GM19099 (cell line): ENCODE measurements around the gene TRIO.

Experiments used
- POLR2A ChIP-seq: IDR thresholded peaks from 3 replicates; pipeline ENCODE4 v1.6.1; 2011; ENCODE audit warnings: low read depth; ENCODE audit not compliant: insufficient read length; ENCODE audit errors: extremely low read depth

TRIO gene

GRCh38 chr5:14295610-14296009 is 152.5 kb downstream of the TRIO start:
- TF ChIP-seq POLR2A = no peak

DNA sequence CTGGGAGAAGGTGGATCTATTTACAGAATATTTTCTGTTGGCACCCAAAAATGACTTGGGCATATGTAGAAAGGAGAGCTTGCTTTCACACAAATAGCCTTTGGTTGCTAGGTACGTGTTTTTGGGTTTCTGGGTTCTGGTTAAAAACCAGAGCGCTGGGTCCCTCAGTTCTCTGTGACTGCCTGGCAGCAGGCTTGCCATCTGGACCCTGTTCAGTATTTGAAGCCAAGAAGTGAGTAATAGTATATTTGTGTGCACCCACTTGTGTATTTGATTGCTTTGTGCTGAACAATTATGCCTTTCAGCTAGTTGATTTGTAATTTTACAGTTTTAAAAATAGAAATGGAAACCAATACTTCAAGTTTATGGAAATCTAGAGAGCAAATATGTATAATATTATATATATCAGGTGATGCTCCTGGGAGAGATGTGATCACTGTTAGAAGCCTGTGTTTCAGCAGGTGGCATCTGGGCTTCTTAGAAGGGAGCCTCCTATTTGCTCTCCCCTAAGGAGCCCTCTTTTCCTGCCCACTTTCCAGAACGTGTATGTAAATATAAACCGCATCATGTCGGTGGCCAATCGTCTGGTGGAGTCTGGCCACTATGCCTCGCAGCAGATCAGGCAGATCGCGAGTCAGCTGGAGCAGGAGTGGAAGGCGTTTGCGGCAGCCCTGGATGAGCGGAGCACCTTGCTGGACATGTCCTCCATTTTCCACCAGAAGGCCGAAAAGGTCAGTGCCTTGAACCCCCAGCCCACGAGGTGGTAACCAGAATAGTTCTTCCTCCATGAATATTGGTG is 153.6 kb downstream of the TRIO start:
- no peak for TF ChIP-seq POLR2A

DNA sequence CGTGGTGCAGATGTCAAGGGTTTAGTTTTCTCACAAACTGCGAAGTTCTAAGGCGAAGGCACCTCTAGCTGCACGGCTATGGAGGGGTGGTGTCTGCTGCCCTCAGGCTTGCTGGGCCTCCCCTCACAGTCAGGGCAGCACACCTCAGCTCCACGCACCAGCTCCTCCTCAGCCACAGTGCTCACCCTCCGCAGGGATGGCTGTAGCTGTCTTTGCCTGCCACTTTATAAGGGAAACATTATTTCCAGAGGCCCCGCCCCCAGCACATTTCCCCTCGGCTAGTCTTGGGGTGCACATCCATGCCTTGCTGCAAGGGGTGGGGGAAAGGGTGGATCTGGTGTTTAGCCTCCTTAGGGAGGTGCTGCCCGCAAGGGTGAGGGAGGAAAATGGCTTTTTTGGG is 154.6 kb downstream of the TRIO start:
- no peak for TF ChIP-seq POLR2A

DNA sequence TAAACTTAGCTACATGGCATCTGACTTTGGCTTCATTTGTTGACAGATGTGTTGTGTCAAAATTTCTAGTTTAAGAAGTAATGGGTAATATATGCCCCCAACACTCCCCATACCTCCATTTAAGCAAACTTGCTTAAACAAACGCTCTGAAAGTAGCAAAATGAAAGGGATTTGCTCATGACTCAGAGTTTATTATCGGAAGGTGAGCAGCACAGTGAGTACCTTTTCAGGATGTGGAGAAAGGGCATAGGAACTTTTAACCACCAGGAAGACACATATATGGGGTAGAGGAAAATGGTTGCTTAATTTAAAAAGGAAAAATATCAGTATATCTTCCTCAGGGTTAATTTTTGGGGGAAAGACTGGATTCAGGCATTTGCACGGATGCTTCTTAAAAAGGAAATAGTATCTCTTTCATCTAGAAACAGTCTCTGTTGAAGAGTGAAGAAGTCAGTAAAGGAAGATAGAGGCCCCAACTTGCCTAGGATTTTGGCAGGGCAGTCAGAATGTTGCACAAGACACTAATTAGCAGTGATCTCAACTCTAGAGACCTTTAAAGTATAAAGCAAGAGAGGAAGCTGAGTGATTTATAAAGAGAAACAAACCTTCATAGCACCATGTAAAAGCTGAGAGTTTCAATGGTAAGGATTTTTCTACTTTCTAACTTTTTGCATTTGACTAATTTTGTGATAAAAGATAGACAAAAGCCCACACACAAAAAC is 155.1 kb downstream of the TRIO start:
- no peak for TF ChIP-seq POLR2A

- no peak for TF ChIP-seq POLR2A
These were observed 156.5 kb downstream of the TRIO start for GRCh38 chr5:14299666-14300065.

DNA sequence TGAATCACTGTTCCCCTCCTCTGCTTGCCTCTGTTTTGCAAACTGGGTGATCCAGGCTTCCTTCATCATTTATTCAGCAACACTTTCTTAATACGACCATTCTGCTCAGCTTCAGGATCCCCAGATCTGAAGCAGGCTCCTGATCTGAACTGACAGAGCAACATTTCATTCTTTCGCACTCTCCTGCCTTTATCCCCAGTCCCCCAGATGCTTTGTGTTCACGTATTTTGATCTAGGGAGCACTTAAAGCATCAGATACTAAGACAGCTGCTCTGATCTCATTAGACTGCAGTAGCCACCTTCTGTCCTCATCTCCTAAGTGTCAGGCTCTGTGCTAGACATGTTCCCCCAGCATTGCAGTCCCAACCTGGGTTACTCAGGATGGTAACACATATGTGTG is 158.0 kb downstream of the TRIO start:
- TF ChIP-seq POLR2A = no peak

- no peak for TF ChIP-seq POLR2A
These were observed 159.2 kb downstream of the TRIO start for GRCh38 chr5:14302330-14302729.

GRCh38 chr5:14305045-14305444 is 161.9 kb downstream of the TRIO start:
- TF ChIP-seq POLR2A = no peak

GRCh38 chr5:14306329-14306815 is 163.2 kb downstream of the TRIO start:
- TF ChIP-seq POLR2A = no peak

DNA sequence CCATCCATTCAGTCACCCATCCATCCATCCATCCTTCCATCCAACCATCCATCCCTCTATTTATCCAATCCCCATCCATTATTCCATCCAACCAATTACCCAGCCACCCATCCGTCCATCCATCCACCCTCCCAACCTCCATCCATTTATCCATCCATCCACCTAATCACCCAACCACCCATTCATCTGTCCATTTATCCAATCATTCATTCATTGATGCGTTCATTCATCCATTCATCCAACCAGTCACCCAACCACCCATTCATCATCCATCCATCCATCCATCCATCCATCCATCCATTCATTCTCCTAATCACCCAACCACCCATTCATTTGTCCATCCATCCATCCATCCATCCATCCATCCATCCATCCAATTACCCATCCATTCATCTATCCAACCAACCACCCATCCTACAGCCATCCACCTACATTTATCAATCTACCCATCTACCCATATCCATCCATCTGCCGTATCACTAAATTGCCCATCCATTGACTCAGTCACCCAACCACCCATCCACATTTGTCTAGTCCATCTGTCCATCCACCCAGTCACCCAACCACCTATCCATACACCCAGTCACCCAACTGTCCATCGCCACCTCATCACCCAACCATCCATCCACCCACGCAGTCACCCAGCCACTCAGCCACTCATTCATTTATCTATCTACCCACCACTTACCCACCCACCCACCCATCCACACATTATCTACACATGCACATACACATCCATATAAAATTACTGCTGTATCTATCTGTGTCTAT is 165.4 kb downstream of the TRIO start:
- no peak for TF ChIP-seq POLR2A

- no peak for TF ChIP-seq POLR2A
These were observed 166.1 kb downstream of the TRIO start for GRCh38 chr5:14309199-14309598.

- no peak for TF ChIP-seq POLR2A
These were observed 166.9 kb downstream of the TRIO start for GRCh38 chr5:14309878-14310531.

GRCh38 chr5:14310901-14311300 is 167.8 kb downstream of the TRIO start:
- no peak for TF ChIP-seq POLR2A

GRCh38 chr5:14313986-14314690 is 171.0 kb downstream of the TRIO start:
- TF ChIP-seq POLR2A = no peak
